ENCODE measurements around the gene CERS6.
"Not testable (repeated sequence)": the region's sequence is repeated elsewhere in the genome, so short reads cannot be mapped to it uniquely, and the experiment has no call there.

CERS6 gene

GRCh38 chr2:168649105-168649504 is 193.0 kb downstream of the CERS6 start:
- peak; percentile 55 for DNase-seq

- DNase-seq: no peak
Measured at GRCh38 chr2:168649562-168649961, 193.5 kb downstream of the CERS6 start.

GRCh38 chr2:168650139-168650538 is 194.1 kb downstream of the CERS6 start:
- no peak for DNase-seq

- DNase-seq: no peak
Measured at GRCh38 chr2:168650781-168651180, 194.7 kb downstream of the CERS6 start.

GRCh38 chr2:168652997-168653921 is 197.2 kb downstream of the CERS6 start:
- DNase-seq: no peak

- DNase-seq: no peak
Measured at GRCh38 chr2:168654705-168655104, 198.6 kb downstream of the CERS6 start.

GRCh38 chr2:168655207-168655606 is 199.1 kb downstream of the CERS6 start:
- no peak for DNase-seq

GRCh38 chr2:168657378-168657777 is 201.3 kb downstream of the CERS6 start:
- DNase-seq: not testable (repeated sequence)

- no peak for DNase-seq
Measured at GRCh38 chr2:168658706-168659105, 202.6 kb downstream of the CERS6 start.

- no peak for DNase-seq
Measured at GRCh38 chr2:168660870-168661862, 205.1 kb downstream of the CERS6 start.

- no peak for DNase-seq
Measured at GRCh38 chr2:168661863-168662256, 205.8 kb downstream of the CERS6 start.

GRCh38 chr2:168662651-168663208 is 206.7 kb downstream of the CERS6 start:
- no peak for DNase-seq

GRCh38 chr2:168663993-168664392 is 207.9 kb downstream of the CERS6 start:
- peak; percentile 70 for DNase-seq

- DNase-seq: not testable (repeated sequence)
Measured at GRCh38 chr2:168664715-168665114, 208.6 kb downstream of the CERS6 start.

- DNase-seq: no peak
Measured at GRCh38 chr2:168666339-168666738, 210.3 kb downstream of the CERS6 start.

- DNase-seq: peak; percentile 45
Measured at GRCh38 chr2:168667156-168667555, 211.1 kb downstream of the CERS6 start.

- no peak for DNase-seq
Measured at GRCh38 chr2:168669151-168669550, 213.1 kb downstream of the CERS6 start.

- DNase-seq: no peak
Measured at GRCh38 chr2:168670478-168670877, 214.4 kb downstream of the CERS6 start.

- DNase-seq: no peak
Measured at GRCh38 chr2:168671932-168672331, 215.9 kb downstream of the CERS6 start.

- no peak for DNase-seq
Measured at GRCh38 chr2:168673265-168674189, 217.5 kb downstream of the CERS6 start.

- DNase-seq: no peak
Measured at GRCh38 chr2:168678153-168678853, 222.2 kb downstream of the CERS6 start.
